Fibroblast of the aortic adventitia (primary cell): ENCODE data around the gene SHKBP1. TPM values are rescaled to one million over a fixed set of nuclear protein-coding genes. Genes with fewer than 3 reads are reported as not detected.
A peak's percentile ranks its signal among the peaks of the same experiment; 100 is the strongest.

Experiments used
- DNase-seq: peaks from one replicate; pipeline ENCODE4 v3.0.0-alpha.2; 2010; ENCODE audit warnings: low read depth
- H3K4me3 ChIP-seq: 2 replicates; pipeline ENCODE4 v1.5.1; 2011; ENCODE audit warnings: low read depth, mild to moderate bottlenecking, control low read depth, low read length, moderate library complexity
- CTCF ChIP-seq: IDR thresholded peaks from 2 replicates; pipeline ENCODE4 v1.5.1; 2011; ENCODE audit warnings: mild to moderate bottlenecking, low read length, control low read depth, inconsistent platforms; ENCODE audit not compliant: insufficient read depth
- total RNA-seq: library from RNA; depleted of rRNA; stranded (reverse); fragments of >200 nt; gene quantifications from 2 replicates; pipeline ENCODE4 v1.2.3, GENCODE V29; 2012; ENCODE audit warnings: low replicate concordance

The SHKBP1 gene
- total RNA-seq, 1 donor = 24.9 TPM

- DNase-seq = no peak
- H3K4me3 ChIP-seq = peak overlapping the region; percentile 47
- no peak for TF ChIP-seq CTCF
These were observed 9.5 kb upstream of the SHKBP1 start for GRCh38 chr19:40567040-40567749.

GRCh38 chr19:40567750-40568494, 8.8 kb upstream of the SHKBP1 start:
- no peak for TF ChIP-seq CTCF
- DNase-seq = no peak
- H3K4me3 ChIP-seq = peak overlapping the region; percentile 47

GRCh38 chr19:40570313-40571004, 6.2 kb upstream of the SHKBP1 start:
- no peak for TF ChIP-seq CTCF
- peak; percentile 100 for DNase-seq
- peak overlapping the region; percentile 68 for H3K4me3 ChIP-seq

- no peak for DNase-seq
- peak overlapping the region; percentile 2 for H3K4me3 ChIP-seq
These were observed 5.7 kb upstream of the SHKBP1 start for GRCh38 chr19:40571005-40571318.

GRCh38 chr19:40571831-40572495, 4.7 kb upstream of the SHKBP1 start:
- DNase-seq = no peak
- TF ChIP-seq CTCF = no peak
- no peak overlapping the region for H3K4me3 ChIP-seq

More at GRCh38 chr19:40571005-40571318, 5.7 kb upstream of the SHKBP1 start:
- TF ChIP-seq CTCF = no peak

- no peak for DNase-seq
- H3K4me3 ChIP-seq = no peak overlapping the region
- TF ChIP-seq CTCF = no peak
These were observed 1.3 kb upstream of the SHKBP1 start for GRCh38 chr19:40575326-40575725.
